WTC11 (cell line): Measurements from ENCODE around the gene PROSER3.

Experiments
- CBFB ChIP-seq: sonication (generic); formaldehyde crosslinking; IDR thresholded peaks from 2 replicates; pipeline ENCODE4 v1.8.1; 2022; ENCODE audit warnings: mild to moderate bottlenecking, low read depth, missing genetic modification reagents
- ZNF138 ChIP-seq: sonication (generic); formaldehyde crosslinking; conservative IDR thresholded peaks from 2 replicates; pipeline ENCODE4 v1.8.1; 2022; ENCODE audit warnings: mild to moderate bottlenecking, moderate library complexity, missing genetic modification reagents
- TF ChIP-seq, protein P1 (sequence below): fragments of 200-600 bp; IDR thresholded peaks from 2 replicates; pipeline ENCODE4 v1.8.0; 2022; ENCODE audit warnings: antibody characterized with exemption

- TF ChIP-seq ZNF138 (CRISPR knock-in tag), result no peak
- no peak for TF ChIP-seq CBFB (CRISPR knock-in tag)
- TF ChIP-seq, protein P1, sequence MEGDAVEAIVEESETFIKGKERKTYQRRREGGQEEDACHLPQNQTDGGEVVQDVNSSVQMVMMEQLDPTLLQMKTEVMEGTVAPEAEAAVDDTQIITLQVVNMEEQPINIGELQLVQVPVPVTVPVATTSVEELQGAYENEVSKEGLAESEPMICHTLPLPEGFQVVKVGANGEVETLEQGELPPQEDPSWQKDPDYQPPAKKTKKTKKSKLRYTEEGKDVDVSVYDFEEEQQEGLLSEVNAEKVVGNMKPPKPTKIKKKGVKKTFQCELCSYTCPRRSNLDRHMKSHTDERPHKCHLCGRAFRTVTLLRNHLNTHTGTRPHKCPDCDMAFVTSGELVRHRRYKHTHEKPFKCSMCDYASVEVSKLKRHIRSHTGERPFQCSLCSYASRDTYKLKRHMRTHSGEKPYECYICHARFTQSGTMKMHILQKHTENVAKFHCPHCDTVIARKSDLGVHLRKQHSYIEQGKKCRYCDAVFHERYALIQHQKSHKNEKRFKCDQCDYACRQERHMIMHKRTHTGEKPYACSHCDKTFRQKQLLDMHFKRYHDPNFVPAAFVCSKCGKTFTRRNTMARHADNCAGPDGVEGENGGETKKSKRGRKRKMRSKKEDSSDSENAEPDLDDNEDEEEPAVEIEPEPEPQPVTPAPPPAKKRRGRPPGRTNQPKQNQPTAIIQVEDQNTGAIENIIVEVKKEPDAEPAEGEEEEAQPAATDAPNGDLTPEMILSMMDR, result no peak
Observed at GRCh38 chr19:35766571-35767104, 8.7 kb downstream of the PROSER3 start.
